ENCODE data around the gene DNAJC18. TPM values are rescaled to one million over a fixed set of nuclear protein-coding genes. Genes with fewer than 3 reads are reported as not detected.
"Not testable (repeated sequence)": the region's sequence is repeated elsewhere in the genome, so short reads cannot be mapped to it uniquely, and the experiment has no call there.

Gene DNAJC18
- total RNA-seq, 1 donor from 2014 or later, result 21.2 TPM

DNA sequence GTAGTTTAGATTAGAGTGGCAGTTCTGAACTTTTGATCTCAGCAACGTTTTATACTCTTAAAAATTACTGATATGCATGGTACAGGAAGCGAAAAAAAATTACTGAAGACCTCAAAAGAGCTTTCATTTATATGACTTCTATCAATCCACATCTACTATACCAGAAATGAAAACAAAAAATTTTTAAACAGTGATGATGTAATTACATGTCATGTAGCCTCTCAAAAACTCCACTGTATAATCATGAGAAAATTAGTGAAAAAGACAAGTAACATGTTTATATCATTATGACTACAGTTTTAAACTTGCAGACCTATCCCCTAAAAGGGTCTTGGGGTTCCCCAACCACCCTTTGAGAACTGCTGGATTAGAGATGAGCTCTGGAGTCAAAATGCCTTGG, 9.3 kb downstream of the DNAJC18 start:
- no peak for DNase-seq (ENCODE audit: low spot score)

DNA sequence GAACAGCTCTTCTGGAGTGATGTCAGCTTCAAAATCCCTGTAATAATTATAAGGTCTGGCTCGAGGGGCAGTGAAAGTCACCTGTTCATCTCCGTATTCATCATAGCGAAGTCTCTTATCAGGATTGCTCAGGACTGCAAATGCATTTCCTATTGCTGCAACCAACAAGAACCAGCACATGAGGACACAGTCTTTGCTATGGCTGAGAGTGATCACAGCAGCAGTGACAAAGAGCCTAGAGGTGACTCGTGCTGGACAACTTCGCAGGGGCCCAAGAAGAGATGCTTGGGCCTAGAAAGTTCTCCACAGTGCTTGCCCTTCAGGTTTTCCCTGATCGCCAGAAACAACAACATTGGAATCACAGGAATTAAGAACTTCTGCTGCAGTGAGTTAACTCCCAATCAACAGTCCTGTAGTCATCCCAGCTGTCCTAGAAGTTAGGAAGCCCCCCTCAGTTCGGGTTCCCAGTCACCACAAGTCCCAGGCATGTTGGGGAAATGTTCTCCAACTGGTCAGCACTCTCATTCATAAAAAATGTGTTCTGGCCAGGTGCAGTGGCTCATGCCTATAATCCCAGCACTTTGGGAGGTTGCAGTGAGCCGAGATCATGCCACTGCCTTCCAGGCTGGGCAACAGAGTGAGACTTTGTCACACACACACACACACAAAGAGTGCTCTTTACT, 13.0 kb downstream of the DNAJC18 start:
- no peak for DNase-seq (ENCODE audit: low spot score)

DNA sequence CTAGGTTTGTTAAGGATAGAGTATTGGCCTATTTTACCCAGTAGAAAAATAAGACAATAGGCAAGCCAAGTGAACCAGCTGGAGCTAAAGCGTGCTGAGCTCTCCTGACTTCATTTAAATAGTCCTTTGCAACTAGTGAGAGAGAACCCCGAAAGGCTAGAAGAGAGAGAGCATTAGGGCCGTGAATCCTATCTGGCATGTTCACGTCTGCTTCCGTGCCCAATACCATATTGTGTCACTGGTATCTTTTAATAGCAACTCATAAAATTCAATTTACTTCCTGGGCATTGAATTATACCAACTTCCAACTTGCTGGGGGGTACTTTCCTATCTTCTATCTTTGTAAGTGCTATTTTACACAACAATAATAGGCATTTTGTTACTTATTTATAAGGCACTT, 13.8 kb downstream of the DNAJC18 start:
- no peak for DNase-seq (ENCODE audit: low spot score)

- peak; percentile 81 for DNase-seq (ENCODE audit: low spot score)
Observed at GRCh38 chr5:139422307-139422893, 16.9 kb downstream of the DNAJC18 start.

- DNase-seq (ENCODE audit: low spot score), result no peak
Observed at GRCh38 chr5:139419226-139420192, 19.8 kb downstream of the DNAJC18 start.

- DNase-seq (ENCODE audit: low spot score), result no peak
Observed at GRCh38 chr5:139418793-139419192, 20.5 kb downstream of the DNAJC18 start.

DNA sequence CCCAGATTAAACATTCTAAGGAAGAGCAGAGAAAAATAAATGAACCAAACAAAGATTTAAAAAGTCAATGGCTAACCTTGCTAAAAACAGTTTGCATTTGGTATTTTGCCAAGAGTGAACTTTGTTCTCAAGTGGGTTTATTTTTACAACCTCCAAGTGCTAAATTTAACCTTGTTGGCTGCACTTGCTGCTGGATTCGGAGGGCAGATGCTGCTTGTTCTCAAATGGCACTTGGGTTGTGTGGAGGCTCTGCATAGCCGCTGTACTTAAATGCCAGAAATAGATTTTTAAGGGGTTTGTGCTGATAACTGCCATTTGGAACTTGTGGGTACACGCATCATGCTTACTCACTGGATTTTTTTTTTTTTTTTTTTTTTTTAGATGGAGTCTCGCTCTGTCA, 22.1 kb downstream of the DNAJC18 start:
- DNase-seq (ENCODE audit: low spot score), result peak; percentile 61

- DNase-seq (ENCODE audit: low spot score), result no peak
Observed at GRCh38 chr5:139416651-139417050, 22.7 kb downstream of the DNAJC18 start.

DNA sequence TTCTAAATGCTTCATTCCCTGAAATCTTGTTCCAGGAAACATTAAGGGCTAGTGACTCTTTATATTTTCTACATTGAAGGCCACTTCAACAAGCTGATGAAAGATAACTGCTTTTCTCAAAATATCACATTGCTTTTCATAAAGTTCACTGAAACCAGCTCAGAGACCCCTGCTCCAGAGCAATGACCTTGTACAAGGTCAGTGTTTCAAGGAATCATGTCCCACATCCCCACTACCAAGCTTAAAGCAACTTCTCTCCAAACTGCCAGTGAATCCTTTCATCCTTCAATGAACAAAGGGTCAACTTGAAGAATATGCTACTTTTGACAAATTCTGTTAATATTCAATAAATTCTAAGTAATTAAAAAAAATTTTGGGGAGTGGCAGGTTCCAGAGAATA, 23.5 kb downstream of the DNAJC18 start:
- no peak for DNase-seq (ENCODE audit: low spot score)

DNA sequence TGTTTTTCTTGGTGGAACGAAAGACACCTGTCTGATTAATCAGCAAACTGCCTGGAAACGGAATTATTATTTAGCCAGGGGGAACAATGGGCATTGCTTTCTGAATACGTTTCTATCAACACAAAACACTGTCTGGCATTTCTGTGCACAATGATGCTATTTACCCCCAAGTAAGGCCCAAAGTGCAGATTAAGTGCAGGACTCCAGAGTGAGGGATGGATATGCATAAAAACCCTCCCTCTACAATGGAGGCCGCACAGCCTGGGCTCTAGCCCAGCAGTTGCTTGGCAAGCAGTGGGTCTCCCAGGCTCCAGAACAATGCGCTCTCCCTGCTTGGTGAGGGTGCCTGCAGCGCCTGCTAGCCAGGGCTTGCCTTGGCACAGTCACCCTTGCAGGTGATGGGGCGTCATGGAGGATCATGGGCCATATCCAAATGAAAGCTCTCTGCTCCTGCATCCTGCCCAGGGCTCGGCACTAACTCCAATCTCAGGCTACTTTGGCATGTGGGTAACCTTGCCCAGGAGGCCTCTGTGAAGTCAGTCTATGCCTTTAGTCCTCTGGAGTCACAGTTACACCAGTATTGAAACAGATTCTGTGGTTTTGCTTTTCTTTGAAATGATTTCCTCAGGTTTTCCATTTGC, 24.0 kb downstream of the DNAJC18 start:
- no peak for DNase-seq (ENCODE audit: low spot score)

DNA sequence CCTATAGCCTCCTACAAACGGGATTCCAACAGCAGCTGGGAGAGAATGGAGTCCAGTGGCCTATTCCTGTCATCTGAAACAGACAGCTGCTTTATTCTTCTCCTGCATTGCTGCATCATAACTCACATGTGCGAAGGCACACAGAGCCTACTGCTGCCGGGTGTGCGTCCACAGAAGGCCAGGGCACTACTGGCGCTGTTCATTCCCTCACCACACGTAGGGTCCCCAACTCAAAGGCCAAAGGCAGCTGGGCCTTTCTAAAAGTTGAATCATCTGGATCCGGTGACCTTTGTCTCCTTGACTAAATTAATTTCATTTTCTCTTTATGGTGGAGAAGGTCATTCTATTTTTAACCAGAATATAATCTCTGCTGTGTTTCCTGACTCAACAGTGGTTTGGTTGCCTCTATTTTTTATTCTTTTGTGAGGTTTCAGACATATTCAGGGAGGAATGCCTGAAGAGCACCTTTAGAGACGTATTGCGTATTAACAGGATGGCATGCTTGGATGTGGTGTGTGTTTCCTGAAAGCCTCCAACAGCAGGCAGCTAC, 24.7 kb downstream of the DNAJC18 start:
- no peak for DNase-seq (ENCODE audit: low spot score)

DNA sequence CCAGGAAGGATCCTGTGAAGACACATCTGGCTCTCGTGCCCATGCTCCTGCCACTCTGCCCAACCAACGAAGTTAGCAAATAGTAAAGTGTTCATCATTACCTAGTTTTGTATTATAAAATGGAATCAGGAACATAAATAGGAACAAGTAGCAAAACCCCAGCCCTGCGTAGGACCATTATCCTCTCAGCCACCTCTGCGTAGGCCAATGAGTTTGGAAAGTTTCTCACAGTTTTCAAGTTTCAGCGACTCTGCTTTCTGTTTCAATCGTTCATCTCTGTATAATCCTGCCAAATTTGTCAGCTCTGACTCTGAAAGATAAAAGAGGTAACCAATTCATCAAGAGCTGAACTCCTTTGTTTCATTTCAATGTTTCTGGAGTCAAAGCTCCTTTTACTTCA, 25.4 kb downstream of the DNAJC18 start:
- DNase-seq (ENCODE audit: low spot score), result no peak

DNA sequence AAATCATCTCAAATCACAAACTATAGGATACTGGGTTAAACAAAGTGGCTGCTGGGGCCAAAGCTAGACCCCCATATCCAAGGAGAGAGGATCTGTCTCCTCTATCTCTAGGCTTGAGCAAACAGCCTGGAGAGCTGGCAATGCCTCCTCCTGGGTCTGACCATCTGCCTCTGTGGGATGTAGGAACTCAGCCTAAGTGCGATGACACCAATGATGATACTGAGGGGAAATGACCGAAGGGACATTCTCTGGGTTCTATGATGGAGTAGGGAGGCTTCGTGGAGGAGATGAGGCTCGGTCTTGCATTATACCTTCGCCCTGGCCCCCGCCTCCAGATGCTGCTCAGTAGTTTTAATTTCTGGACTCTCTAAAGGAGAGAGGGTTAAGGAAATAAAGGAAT, 26.2 kb downstream of the DNAJC18 start:
- no peak for DNase-seq (ENCODE audit: low spot score)

GRCh38 chr5:139410993-139411828, 28.1 kb downstream of the DNAJC18 start:
- peak; percentile 69 for DNase-seq (ENCODE audit: low spot score)

- DNase-seq (ENCODE audit: low spot score), result no peak
Observed at GRCh38 chr5:139410121-139410992, 29.0 kb downstream of the DNAJC18 start.

GRCh38 chr5:139409116-139409515, 30.2 kb downstream of the DNAJC18 start:
- not testable (repeated sequence) for DNase-seq (ENCODE audit: low spot score)

- no peak for DNase-seq (ENCODE audit: low spot score)
Observed at GRCh38 chr5:139408191-139408590, 31.1 kb downstream of the DNAJC18 start.

- DNase-seq (ENCODE audit: low spot score), result no peak
Observed at GRCh38 chr5:139407517-139407916, 31.8 kb downstream of the DNAJC18 start.

GRCh38 chr5:139406963-139407362, 32.4 kb downstream of the DNAJC18 start:
- DNase-seq (ENCODE audit: low spot score), result no peak

GRCh38 chr5:139404484-139404840, 34.9 kb downstream of the DNAJC18 start:
- DNase-seq (ENCODE audit: low spot score), result no peak
